Esophagus muscularis mucosa (tissue), 4 donors: ENCODE measurements around the gene PCNT. TPM values are rescaled to one million over a fixed set of nuclear protein-coding genes. Genes with fewer than 3 reads are reported as not detected.

ENCODE experiments used
- DNase-seq: peaks from one replicate; pipeline ENCODE4 v3.0.0-alpha.2; 2017; ENCODE audit errors: extremely low spot score
- H3K27ac ChIP-seq, 4 donors: fragments of 200-600 bp; sonication (generic); replicated peaks in 1 of 4; 1 replicate in 3 of 4; 2 replicates in 1 of 4; pipeline ENCODE4 v1.5.1; 2016 to 2019; ENCODE audit warnings: mild to moderate bottlenecking in 1 of 4
- H3K27me3 ChIP-seq, 4 donors: fragments of 200-600 bp; sonication (generic); one replicate each; pipeline versions ENCODE4 v1.5.1 to v1.6.0; 2016 to 2019
- H3K36me3 ChIP-seq, 4 donors: fragments of 200-600 bp; sonication (generic); one replicate each; pipeline ENCODE4 v1.5.1; 2016 to 2019
- H3K4me1 ChIP-seq, 4 donors: fragments of 200-600 bp; sonication (generic); one replicate each; pipeline ENCODE4 v1.5.1; 2016 to 2019
- H3K4me3 ChIP-seq, 4 donors: fragments of 200-600 bp; sonication (generic); 1 replicate in 2 of 4; 2 replicates in 2 of 4; pipeline ENCODE4 v1.5.1; 2016 to 2019; ENCODE audit warnings: mild to moderate bottlenecking in 4 of 4, moderate library complexity in 1 of 4
- H3K9me3 ChIP-seq, 4 donors: fragments of 200-600 bp; sonication (generic); 1 replicate in 3 of 4; 2 replicates in 1 of 4; pipeline ENCODE4 v1.5.1; 2016 to 2019
- EP300 ChIP-seq: sonication (generic); formaldehyde crosslinking; IDR thresholded peaks from one replicate; pipeline ENCODE4 v1.6.1; 2017; ENCODE audit warnings: antibody characterized with exemption
- POLR2A ChIP-seq: fragments of 450-650 bp; IDR thresholded peaks from one replicate; pipeline ENCODE4 v1.6.1; 2017; ENCODE audit warnings: antibody characterized with exemption, moderate library complexity, mild to moderate bottlenecking, low read depth
- POLR2AphosphoS5 ChIP-seq, 2 donors: sonication (generic); formaldehyde crosslinking; IDR thresholded peaks; one replicate each; pipeline ENCODE4 v1.6.1; 2017; ENCODE audit warnings: antibody characterized with exemption in 2 of 2
- WGBS: methylation state at CpG from one replicate; pipeline ENCODE4 v1.1.5; 2018; 5-methylcytosine and 5-hydroxymethylcytosine counted together
- intact Hi-C: fragments of 100-400 bp; cut with DNase I; formaldehyde crosslinking; loops from one replicate; pipeline ENCODE4 v1.15.1; 2023
- total RNA-seq, 4 donors: library from RNA; depleted of rRNA; stranded (reverse); fragments of >200 nt; gene quantifications; one replicate each; pipeline versions ENCODE4 v1.1.0 to v1.2.1, GENCODE V29; 2016
- TF ChIP-seq, protein P1 (sequence below), 3 experiments: fragments of 200-600 bp in 2 of 3; fragments of 450-650 bp in 1 of 3; sonication (generic) in 2 of 3; IDR thresholded peaks; one replicate each; pipeline ENCODE4 v1.5.1; 2017 to 2019; ENCODE audit warnings: antibody characterized with exemption in 3 of 3, mild to moderate bottlenecking in 2 of 3, moderate library complexity in 1 of 3

Gene PCNT
- total RNA-seq, 4 donors from 2014 or later, result 21.2 to 35.1 (median 24.7) TPM

DNA sequence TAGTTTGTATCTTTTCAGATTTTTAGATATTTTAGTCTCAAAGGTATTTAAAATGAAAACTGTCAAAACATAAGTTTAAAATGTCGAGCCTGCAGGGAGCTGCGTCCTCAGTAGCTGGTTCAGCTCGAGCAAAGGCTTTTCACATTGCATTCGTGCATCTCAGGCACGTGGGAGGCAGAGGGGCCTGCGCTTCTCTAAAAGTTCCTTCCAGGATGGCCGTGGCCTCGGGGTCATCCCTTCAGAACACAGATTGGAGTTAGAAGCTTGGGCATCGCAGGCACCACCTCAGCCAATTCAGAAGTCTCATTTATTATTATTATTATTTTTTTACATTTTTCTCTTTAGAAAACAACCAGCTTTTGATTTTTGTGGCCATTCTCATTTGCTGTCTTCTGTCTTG lies 67.8 kb downstream of the PCNT start:
- Histone ChIP-seq H3K27ac (no peak overlapping the region), H3K27me3 (no peaks in the 10 kb centered on the region), H3K4me3 (no peak overlapping the region), H3K4me1 (peaks cover 2 to 19% (median 15%) of the 10 kb centered on the region in 4 donors), H3K36me3 (peaks cover 15 to 89% (median 80%) of the 10 kb centered on the region in 4 donors), H3K9me3 (no peaks in the 10 kb centered on the region)
- WGBS, result 86% methylated on average over 9 of the region's 9 CpGs
- TF ChIP-seq, protein P1, sequence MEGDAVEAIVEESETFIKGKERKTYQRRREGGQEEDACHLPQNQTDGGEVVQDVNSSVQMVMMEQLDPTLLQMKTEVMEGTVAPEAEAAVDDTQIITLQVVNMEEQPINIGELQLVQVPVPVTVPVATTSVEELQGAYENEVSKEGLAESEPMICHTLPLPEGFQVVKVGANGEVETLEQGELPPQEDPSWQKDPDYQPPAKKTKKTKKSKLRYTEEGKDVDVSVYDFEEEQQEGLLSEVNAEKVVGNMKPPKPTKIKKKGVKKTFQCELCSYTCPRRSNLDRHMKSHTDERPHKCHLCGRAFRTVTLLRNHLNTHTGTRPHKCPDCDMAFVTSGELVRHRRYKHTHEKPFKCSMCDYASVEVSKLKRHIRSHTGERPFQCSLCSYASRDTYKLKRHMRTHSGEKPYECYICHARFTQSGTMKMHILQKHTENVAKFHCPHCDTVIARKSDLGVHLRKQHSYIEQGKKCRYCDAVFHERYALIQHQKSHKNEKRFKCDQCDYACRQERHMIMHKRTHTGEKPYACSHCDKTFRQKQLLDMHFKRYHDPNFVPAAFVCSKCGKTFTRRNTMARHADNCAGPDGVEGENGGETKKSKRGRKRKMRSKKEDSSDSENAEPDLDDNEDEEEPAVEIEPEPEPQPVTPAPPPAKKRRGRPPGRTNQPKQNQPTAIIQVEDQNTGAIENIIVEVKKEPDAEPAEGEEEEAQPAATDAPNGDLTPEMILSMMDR (IDR thresholded peaks at IDR 0.05), result no peak
- TF ChIP-seq EP300 (no peak), POLR2AphosphoS5 (IDR thresholded peaks at IDR 0.05) (no peak), POLR2A (no peak)
- no peak for DNase-seq
- intact Hi-C loops, result no loop called here

DNA sequence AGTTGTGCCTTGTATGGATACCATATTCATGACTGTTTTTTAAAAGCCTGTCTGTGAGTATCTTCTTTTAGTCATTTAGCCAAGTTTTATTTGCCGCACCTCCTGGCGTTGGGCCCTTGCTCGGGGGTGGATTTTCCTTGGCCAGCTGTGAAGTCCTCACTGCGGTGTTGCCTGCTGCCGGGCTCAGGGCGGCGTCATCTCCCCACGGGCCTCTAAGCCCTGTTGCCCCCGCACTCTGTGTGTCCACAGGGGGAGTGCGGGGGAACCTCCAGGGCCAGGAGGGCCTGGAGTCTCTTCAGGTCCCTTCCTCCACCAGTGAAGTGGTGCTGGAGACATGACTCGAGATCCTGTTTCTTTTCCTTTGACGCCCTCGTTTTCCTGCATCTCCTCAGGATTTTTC lies 69.0 kb downstream of the PCNT start:
- intact Hi-C loops, result no loop called here
- Histone ChIP-seq H3K36me3 (peaks cover 26 to 90% (median 79%) of the 10 kb centered on the region in 4 donors), H3K27ac (peak overlapping the region; percentile 23 to 67 (median 40)), H3K4me3 (peak overlapping the region in 2 of 4 donors; percentile 20 to 23), H3K27me3 (no peaks in the 10 kb centered on the region), H3K4me1 (peaks cover 2 to 19% (median 15%) of the 10 kb centered on the region in 4 donors), H3K9me3 (no peaks in the 10 kb centered on the region)
- DNase-seq, result no peak
- no peak for TF ChIP-seq POLR2A
- no peak for TF ChIP-seq POLR2AphosphoS5 (IDR thresholded peaks at IDR 0.05)
- TF ChIP-seq, protein P1 (IDR thresholded peaks at IDR 0.05), result no peak
- TF ChIP-seq EP300, result no peak
- WGBS, result 38% methylated on average over 12 of the region's 13 CpGs

DNA sequence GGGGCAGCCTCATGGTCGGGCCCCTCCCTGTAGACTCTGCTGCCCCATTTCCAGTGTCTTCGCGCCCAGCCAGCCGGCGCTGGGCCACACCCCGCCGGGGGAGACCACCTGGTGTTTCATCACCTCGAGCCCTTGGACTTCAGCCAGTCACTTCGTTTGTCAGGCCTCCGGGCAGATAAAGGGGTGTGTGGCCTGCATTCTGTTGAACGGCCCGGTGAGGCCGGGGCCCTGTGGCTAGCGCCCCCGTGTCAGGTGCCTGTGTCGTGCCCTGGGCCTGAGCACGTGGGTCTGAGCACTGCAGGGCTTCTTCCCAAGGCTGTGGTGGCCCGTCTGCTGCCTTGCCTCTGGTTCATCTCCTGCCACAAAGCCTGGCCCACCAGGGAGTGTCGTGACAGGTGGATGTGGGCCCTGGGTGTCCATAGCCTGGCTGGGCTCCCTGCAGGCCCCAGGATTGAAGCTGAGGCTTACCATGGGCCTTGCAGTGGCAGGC lies 69.5 kb downstream of the PCNT start:
- H3K36me3 ChIP-seq, result peaks cover 32 to 91% (median 81%) of the 10 kb centered on the region in 4 donors
- no peak for TF ChIP-seq EP300
- H3K9me3 ChIP-seq, result no peaks in the 10 kb centered on the region
- 62% methylated on average over 10 of the region's 19 CpGs for WGBS
- DNase-seq, result no peak
- H3K4me1 ChIP-seq, result peaks cover 2 to 19% (median 15%) of the 10 kb centered on the region in 4 donors
- intact Hi-C loops, result no loop called here
- no peaks in the 10 kb centered on the region for H3K27me3 ChIP-seq
- peak overlapping the region; percentile 23 to 67 (median 40) for H3K27ac ChIP-seq
- H3K4me3 ChIP-seq, result no peak overlapping the region

DNA sequence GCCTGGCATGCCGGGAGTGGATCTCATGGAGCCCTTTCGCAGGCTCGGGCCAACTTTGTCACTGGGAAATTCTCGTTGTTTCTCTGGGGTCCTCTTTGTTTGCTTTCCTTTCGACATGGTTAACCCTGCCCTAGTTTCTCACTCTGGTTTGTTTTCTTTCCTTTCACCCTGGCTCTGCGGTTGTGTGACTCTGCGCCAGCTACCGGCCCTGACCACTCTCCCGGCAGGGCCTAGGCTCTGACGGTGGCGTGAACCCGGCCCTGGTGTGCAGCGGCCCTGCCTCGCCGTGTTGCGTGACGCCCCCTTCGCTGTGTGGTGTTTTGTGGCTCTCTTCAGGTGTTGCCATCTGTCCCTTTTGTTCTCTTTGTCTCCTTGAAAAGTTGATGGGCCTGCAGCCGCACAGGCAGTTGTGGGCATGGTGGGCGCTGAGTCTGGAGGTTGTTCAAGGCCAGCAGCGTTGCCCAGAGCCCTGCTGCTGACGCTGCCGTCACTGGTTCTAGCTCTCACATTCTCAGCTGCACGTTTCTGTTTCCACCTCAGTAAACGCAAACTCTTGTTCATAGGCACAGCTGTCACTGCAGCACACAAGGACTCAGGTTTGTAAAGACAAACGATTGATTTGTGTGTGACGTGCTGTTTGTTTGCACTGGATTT lies 70.1 kb downstream of the PCNT start:
- Histone ChIP-seq H3K4me1 (peaks cover 2 to 19% (median 15%) of the 10 kb centered on the region in 4 donors), H3K36me3 (peaks cover 28 to 91% (median 80%) of the 10 kb centered on the region in 4 donors), H3K4me3 (no peak overlapping the region), H3K27me3 (no peaks in the 10 kb centered on the region), H3K27ac (peak overlapping the region in 1 of 4 donors; percentile 67), H3K9me3 (no peaks in the 10 kb centered on the region)
- TF ChIP-seq POLR2AphosphoS5 (IDR thresholded peaks at IDR 0.05), result no peak
- no peak for TF ChIP-seq EP300
- no peak for TF ChIP-seq POLR2A
- TF ChIP-seq, protein P1 (IDR thresholded peaks at IDR 0.05), result no peak
- no peak for DNase-seq
- intact Hi-C loops, result no loop called here
- 91% methylated on average over 27 of the region's 27 CpGs for WGBS

DNA sequence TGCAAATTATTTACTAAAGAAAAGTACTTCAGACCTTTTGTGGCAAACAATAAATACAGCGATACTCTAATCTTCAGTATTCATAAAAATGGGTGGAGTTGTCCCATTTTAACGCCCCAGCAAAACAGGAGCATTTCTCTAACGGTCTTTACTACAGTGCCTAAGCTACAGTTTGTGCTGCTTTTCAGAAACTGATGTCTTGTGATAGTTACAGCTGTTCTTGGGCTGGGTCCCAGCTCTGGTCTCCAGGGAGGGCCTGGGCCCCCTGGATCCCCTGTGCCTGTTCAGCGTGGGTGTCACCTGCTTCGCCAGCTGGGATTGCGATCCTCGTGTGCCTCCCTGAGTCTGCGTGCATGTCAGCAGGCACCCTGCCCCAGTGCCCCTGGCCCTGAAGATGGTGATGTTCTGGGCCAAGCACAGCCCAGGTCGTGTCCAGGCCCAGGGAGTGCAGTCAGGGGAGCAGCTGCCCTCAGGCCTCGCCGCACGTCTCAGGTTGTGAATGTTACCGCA lies 70.7 kb downstream of the PCNT start:
- H3K27me3 ChIP-seq, result no peaks in the 10 kb centered on the region
- no peak overlapping the region for H3K27ac ChIP-seq
- 87% methylated on average over 7 of the region's 13 CpGs for WGBS
- no peak overlapping the region for H3K4me3 ChIP-seq
- DNase-seq, result no peak
- peaks cover 28 to 91% (median 80%) of the 10 kb centered on the region in 4 donors for H3K36me3 ChIP-seq
- TF ChIP-seq POLR2AphosphoS5 (IDR thresholded peaks at IDR 0.05), result no peak
- TF ChIP-seq, protein P1 (IDR thresholded peaks at IDR 0.05), result no peak
- no peak for TF ChIP-seq EP300
- no peak for TF ChIP-seq POLR2A
- H3K9me3 ChIP-seq, result no peaks in the 10 kb centered on the region
- H3K4me1 ChIP-seq, result peaks cover 2 to 19% (median 15%) of the 10 kb centered on the region in 4 donors
- intact Hi-C loops, result no loop called here
